Fibroblast of lung (primary cell): Measurements from ENCODE around the gene GPR34. TPM values are rescaled to one million over a fixed set of nuclear protein-coding genes. Genes with fewer than 3 reads are reported as not detected.

Source experiments
- DNase-seq, 2 donors: peaks; one replicate each; pipeline versions ENCODE4 v3.0.0 to v3.0.0-alpha.2; 2010; ENCODE audit warnings: low read depth in 2 of 2
- H2AFZ ChIP-seq: 2 replicates; pipeline ENCODE4 v1.5.1; 2012; ENCODE audit warnings: low read length, control low read depth, inconsistent platforms
- H3K27ac ChIP-seq: 2 replicates; pipeline ENCODE4 v1.5.1; 2011; ENCODE audit warnings: low read length, control low read depth; ENCODE audit not compliant: insufficient read depth
- H3K27me3 ChIP-seq: 2 replicates; pipeline ENCODE4 v1.5.1; 2011; ENCODE audit warnings: mild to moderate bottlenecking, low read length; ENCODE audit not compliant: control insufficient read depth, insufficient read depth
- H3K36me3 ChIP-seq: 2 replicates; pipeline ENCODE4 v1.5.1; 2011; ENCODE audit warnings: low read length; ENCODE audit not compliant: control insufficient read depth, insufficient read depth
- H3K4me1 ChIP-seq: 2 replicates; pipeline ENCODE4 v1.5.1; 2011; ENCODE audit warnings: low read length; ENCODE audit not compliant: control insufficient read depth, insufficient read depth; ENCODE audit errors: extremely low read depth
- H3K4me2 ChIP-seq: 2 replicates; pipeline ENCODE4 v1.5.1; 2011; ENCODE audit warnings: low read length, control low read depth; ENCODE audit not compliant: insufficient read depth; ENCODE audit errors: extremely low read depth
- H3K4me3 ChIP-seq, 4 experiments: fragments of 200-600 bp in 1 of 4; sonication (generic) in 1 of 4; replicated peaks in 1 of 4; 2 replicates each; pipeline ENCODE4 v1.5.1; 2011 to 2016; ENCODE audit warnings: low read length in 4 of 4, low read depth in 3 of 4, mild to moderate bottlenecking in 3 of 4, control low read depth in 2 of 4, inconsistent platforms in 1 of 4, mixed read lengths in 1 of 4; ENCODE audit not compliant: insufficient read depth in 1 of 4; ENCODE audit errors: control extremely low read depth in 1 of 4
- H3K79me2 ChIP-seq: 2 replicates; pipeline ENCODE4 v1.5.1; 2012; ENCODE audit warnings: mild to moderate bottlenecking, low read length, inconsistent platforms; ENCODE audit not compliant: control insufficient read depth, insufficient read depth
- H3K9ac ChIP-seq: 2 replicates; pipeline ENCODE4 v1.5.1; 2011; ENCODE audit warnings: mild to moderate bottlenecking, low read length, control low read depth; ENCODE audit not compliant: insufficient read depth
- H3K9me3 ChIP-seq: 2 replicates; pipeline ENCODE4 v1.5.1; 2012; ENCODE audit warnings: low read depth, low read length; ENCODE audit not compliant: control insufficient read depth, insufficient read depth
- H4K20me1 ChIP-seq: 2 replicates; pipeline ENCODE4 v1.5.1; 2011; ENCODE audit warnings: low read length; ENCODE audit not compliant: control insufficient read depth, insufficient read depth; ENCODE audit errors: extremely low read depth
- EZH2 ChIP-seq: IDR thresholded peaks from 2 replicates; pipeline ENCODE4 v1.5.1; 2012; ENCODE audit warnings: low read length, control low read depth, mild to moderate bottlenecking; ENCODE audit errors: missing control alignments
- polyA plus RNA-seq, 2 donors: library from polyadenylated mRNA; depleted of rRNA in 1 of 2; stranded (reverse) in 1 of 2; unstranded in 1 of 2; fragments of >200 nt; gene quantifications; 2 replicates each; pipeline ENCODE4 v1.2.1, GENCODE V29; 2011 to 2012; ENCODE audit warnings: missing spikeins in 1 of 2
- total RNA-seq: library from RNA; depleted of rRNA; stranded (reverse); fragments of >200 nt; gene quantifications from 2 replicates; pipeline ENCODE4 v1.2.1, GENCODE V29; 2014
- TF ChIP-seq, protein P1 (sequence below), 2 donors: IDR thresholded peaks in 1 of 2; conservative IDR thresholded peaks in 1 of 2; 1 replicate in 1 of 2; 2 replicates in 1 of 2; pipeline ENCODE4 v1.5.1; 2011 to 2012; ENCODE audit warnings: low read length in 2 of 2, control low read depth in 1 of 2, inconsistent platforms in 1 of 2, low read depth in 1 of 2, mild to moderate bottlenecking in 1 of 2

The GPR34 gene
- total and polyA plus RNA-seq, 2 donors (not counting 1 experiment from before 2014, with no cell fraction given), result not detected

DNA sequence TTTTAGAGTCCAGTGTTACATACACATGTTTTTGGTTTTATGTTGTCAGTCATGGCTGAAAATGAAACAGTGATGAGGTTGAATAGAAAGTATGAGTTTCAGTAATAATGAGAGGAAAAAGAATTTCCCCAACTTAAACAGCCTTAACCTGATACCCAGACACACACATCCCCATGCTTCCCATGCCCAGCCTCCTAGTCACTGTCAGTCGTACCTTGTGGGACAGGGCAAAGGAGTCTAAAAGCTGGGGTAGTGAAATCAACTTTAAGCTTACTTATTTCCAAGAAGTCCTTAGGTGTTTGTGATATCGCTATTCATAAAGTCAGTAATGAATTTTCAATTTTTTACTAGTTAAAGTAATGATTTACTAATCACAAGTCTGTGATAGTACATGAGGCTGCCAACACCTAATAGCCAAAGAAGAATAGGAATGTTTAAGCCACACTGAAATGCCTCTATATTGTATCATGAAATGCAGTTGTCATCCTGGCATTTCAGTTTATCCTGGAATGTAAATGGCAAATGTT lies 24.3 kb upstream of the GPR34 start:
- peak in 1 of 2 donors; percentile 18 for DNase-seq
- Histone ChIP-seq H4K20me1 (no peaks in the 10 kb centered on the region), H3K36me3 (no peaks in the 10 kb centered on the region), H2AFZ (no peak overlapping the region), H3K27ac (no peak overlapping the region), H3K9ac (no peak overlapping the region), H3K27me3 (no peaks in the 10 kb centered on the region), H3K4me1 (no peaks in the 10 kb centered on the region), H3K79me2 (no peaks in the 10 kb centered on the region), H3K4me2 (no peak overlapping the region), H3K4me3 (no peak overlapping the region), H3K9me3 (no peaks in the 10 kb centered on the region)
- no peak for TF ChIP-seq EZH2
- TF ChIP-seq, protein P1, sequence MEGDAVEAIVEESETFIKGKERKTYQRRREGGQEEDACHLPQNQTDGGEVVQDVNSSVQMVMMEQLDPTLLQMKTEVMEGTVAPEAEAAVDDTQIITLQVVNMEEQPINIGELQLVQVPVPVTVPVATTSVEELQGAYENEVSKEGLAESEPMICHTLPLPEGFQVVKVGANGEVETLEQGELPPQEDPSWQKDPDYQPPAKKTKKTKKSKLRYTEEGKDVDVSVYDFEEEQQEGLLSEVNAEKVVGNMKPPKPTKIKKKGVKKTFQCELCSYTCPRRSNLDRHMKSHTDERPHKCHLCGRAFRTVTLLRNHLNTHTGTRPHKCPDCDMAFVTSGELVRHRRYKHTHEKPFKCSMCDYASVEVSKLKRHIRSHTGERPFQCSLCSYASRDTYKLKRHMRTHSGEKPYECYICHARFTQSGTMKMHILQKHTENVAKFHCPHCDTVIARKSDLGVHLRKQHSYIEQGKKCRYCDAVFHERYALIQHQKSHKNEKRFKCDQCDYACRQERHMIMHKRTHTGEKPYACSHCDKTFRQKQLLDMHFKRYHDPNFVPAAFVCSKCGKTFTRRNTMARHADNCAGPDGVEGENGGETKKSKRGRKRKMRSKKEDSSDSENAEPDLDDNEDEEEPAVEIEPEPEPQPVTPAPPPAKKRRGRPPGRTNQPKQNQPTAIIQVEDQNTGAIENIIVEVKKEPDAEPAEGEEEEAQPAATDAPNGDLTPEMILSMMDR (conservative IDR thresholded peaks at IDR 0.05 in 1 of 2, IDR thresholded peaks at IDR 0.05 in 1 of 2; ENCODE audit: low read depth in 1 of 2, low read length in 2 of 2), result no peak

DNA sequence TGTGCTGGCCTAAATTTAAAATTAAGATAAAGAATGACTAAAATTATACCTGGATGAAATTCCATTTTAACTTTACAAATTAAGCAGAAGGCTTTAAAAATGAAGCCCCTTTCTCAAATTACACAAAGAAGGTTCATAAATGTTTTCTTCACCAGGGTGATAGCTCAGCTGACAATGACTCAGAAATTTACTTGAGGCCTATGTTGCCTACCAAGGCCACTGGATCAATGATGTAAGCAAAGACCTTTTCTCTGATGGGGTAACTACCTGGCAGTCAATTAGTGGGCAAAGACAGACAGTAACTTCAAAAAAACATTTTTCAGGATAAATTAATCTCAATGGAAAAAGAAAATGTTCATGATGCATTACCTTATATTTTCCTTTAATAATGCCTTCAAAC lies 23.9 kb upstream of the GPR34 start:
- no peaks in the 10 kb centered on the region for H3K9me3 ChIP-seq
- no peak overlapping the region for H3K4me3 ChIP-seq
- H3K27me3 ChIP-seq, result no peaks in the 10 kb centered on the region
- H3K27ac ChIP-seq, result no peak overlapping the region
- H3K4me1 ChIP-seq, result no peaks in the 10 kb centered on the region
- TF ChIP-seq EZH2, result no peak
- TF ChIP-seq, protein P1 (conservative IDR thresholded peaks at IDR 0.05 in 1 of 2, IDR thresholded peaks at IDR 0.05 in 1 of 2; ENCODE audit: low read depth in 1 of 2, low read length in 2 of 2), result no peak
- no peaks in the 10 kb centered on the region for H3K36me3 ChIP-seq
- H2AFZ ChIP-seq, result no peak overlapping the region
- no peak overlapping the region for H3K9ac ChIP-seq
- no peaks in the 10 kb centered on the region for H3K79me2 ChIP-seq
- DNase-seq, result peak in 1 of 2 donors; percentile 18
- no peaks in the 10 kb centered on the region for H4K20me1 ChIP-seq
- no peak overlapping the region for H3K4me2 ChIP-seq

DNA sequence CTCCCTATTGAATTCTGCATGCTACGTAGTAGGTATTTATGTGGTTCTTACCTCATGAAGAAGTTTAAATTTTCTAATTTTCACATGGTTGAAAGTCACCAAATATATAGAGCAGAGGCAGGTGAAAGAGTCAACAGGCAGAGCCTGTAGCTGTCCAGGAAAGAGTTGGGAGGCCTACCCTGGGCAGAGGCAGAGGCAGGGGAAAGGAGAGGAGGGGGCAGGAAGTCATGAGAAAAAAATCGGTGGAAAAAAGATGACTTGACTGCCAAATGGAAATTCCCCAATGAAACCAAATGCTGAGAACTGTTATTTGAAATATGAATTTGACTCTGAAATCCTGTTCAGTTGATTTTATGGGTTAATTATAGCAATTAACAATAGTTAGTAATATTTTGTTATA lies 23.1 kb upstream of the GPR34 start:
- no peak for DNase-seq
- no peaks in the 10 kb centered on the region for H3K36me3 ChIP-seq
- H3K9me3 ChIP-seq, result no peaks in the 10 kb centered on the region
- H3K9ac ChIP-seq, result no peak overlapping the region
- H3K4me1 ChIP-seq, result no peaks in the 10 kb centered on the region
- H4K20me1 ChIP-seq, result no peaks in the 10 kb centered on the region
- H3K79me2 ChIP-seq, result no peaks in the 10 kb centered on the region
- H3K27ac ChIP-seq, result no peak overlapping the region
- H3K4me3 ChIP-seq, result no peak overlapping the region
- H2AFZ ChIP-seq, result no peak overlapping the region
- no peak for TF ChIP-seq EZH2
- TF ChIP-seq, protein P1 (conservative IDR thresholded peaks at IDR 0.05 in 1 of 2, IDR thresholded peaks at IDR 0.05 in 1 of 2; ENCODE audit: low read depth in 1 of 2, low read length in 2 of 2), result no peak
- H3K4me2 ChIP-seq, result no peak overlapping the region
- no peaks in the 10 kb centered on the region for H3K27me3 ChIP-seq
